Inflammatory macrophage treated with lipopolysaccharide for 4 hours (primary cell): ENCODE data around the gene BCOR.

Experiments used
- DNase-seq: peaks from one replicate; pipeline ENCODE4 v3.0.0-alpha.2; 2020

Gene BCOR

GRCh38 chrX:40061871-40062524 is 35.8 kb downstream of the BCOR start:
- DNase-seq, result no peak

GRCh38 chrX:40061005-40061404 is 36.8 kb downstream of the BCOR start:
- DNase-seq, result no peak

- DNase-seq, result no peak
Measured at GRCh38 chrX:40060356-40060845, 37.4 kb downstream of the BCOR start.

GRCh38 chrX:40058719-40059118 is 39.0 kb downstream of the BCOR start:
- no peak for DNase-seq

- no peak for DNase-seq
Measured at GRCh38 chrX:40057405-40057804, 40.4 kb downstream of the BCOR start.

- peak; percentile 18 for DNase-seq
Measured at GRCh38 chrX:40056420-40056819, 41.3 kb downstream of the BCOR start.

GRCh38 chrX:40055495-40055894 is 42.3 kb downstream of the BCOR start:
- DNase-seq, result no peak

- no peak for DNase-seq
Measured at GRCh38 chrX:40054793-40055192, 43.0 kb downstream of the BCOR start.

- DNase-seq, result no peak
Measured at GRCh38 chrX:40050532-40050931, 47.2 kb downstream of the BCOR start.

- DNase-seq, result no peak
Measured at GRCh38 chrX:40049084-40049641, 48.6 kb downstream of the BCOR start.

- no peak for DNase-seq
Measured at GRCh38 chrX:40047485-40047884, 50.3 kb downstream of the BCOR start.

GRCh38 chrX:40043895-40044294 is 53.9 kb downstream of the BCOR start:
- no peak for DNase-seq

GRCh38 chrX:40041915-40042314 is 55.8 kb downstream of the BCOR start:
- DNase-seq, result no peak

- DNase-seq, result no peak
Measured at GRCh38 chrX:40040686-40041461, 56.9 kb downstream of the BCOR start.

GRCh38 chrX:40039887-40040286 is 57.9 kb downstream of the BCOR start:
- no peak for DNase-seq

GRCh38 chrX:40037367-40037766 is 60.4 kb downstream of the BCOR start:
- DNase-seq, result no peak

GRCh38 chrX:40035726-40036125 is 62.0 kb downstream of the BCOR start:
- DNase-seq, result no peak

GRCh38 chrX:40031911-40032310 is 65.8 kb downstream of the BCOR start:
- DNase-seq, result no peak

- DNase-seq, result no peak
Measured at GRCh38 chrX:40030205-40030604, 67.6 kb downstream of the BCOR start.

GRCh38 chrX:40022421-40022820 is 75.3 kb downstream of the BCOR start:
- no peak for DNase-seq

- no peak for DNase-seq
Measured at GRCh38 chrX:40021647-40022046, 76.1 kb downstream of the BCOR start.

- DNase-seq, result no peak
Measured at GRCh38 chrX:40019541-40019940, 78.2 kb downstream of the BCOR start.

GRCh38 chrX:40018041-40018440 is 79.7 kb downstream of the BCOR start:
- DNase-seq, result no peak

GRCh38 chrX:40016749-40017148 is 81.0 kb downstream of the BCOR start:
- peak; percentile 51 for DNase-seq
